K562 (cell line): ENCODE measurements around the gene UROD.

Source experiments
- CEBPB ChIP-seq: fragments of 450-650 bp; IDR thresholded peaks from 2 replicates; pipeline ENCODE4 v1.6.1; 2016; ENCODE audit warnings: missing genetic modification characterization, missing compliant biosample characterization
- CTCF ChIP-seq, 3 experiments: IDR thresholded peaks in 2 of 3; conservative IDR thresholded peaks in 1 of 3; 2 replicates each; pipeline ENCODE4 v1.5.1; 2011 to 2012; ENCODE audit warnings: low read length in 3 of 3, mild to moderate bottlenecking in 3 of 3, control low read depth in 2 of 3, improper control_type of control experiment in 1 of 3, inconsistent platforms in 1 of 3, low read depth in 1 of 3, mixed read lengths in 1 of 3, moderate library complexity in 1 of 3; ENCODE audit not compliant: insufficient read depth in 2 of 3
- ELF4 ChIP-seq: fragments of 450-650 bp; formaldehyde crosslinking; IDR thresholded peaks from 2 replicates; pipeline ENCODE4 v1.4.0; 2022; ENCODE audit warnings: missing genetic modification characterization
- MAX ChIP-seq: sonication (generic); formaldehyde crosslinking; IDR thresholded peaks from 2 replicates; pipeline ENCODE4 v1.9.0; 2022; ENCODE audit warnings: mild to moderate bottlenecking, missing genetic modification reagents
- MAZ ChIP-seq, 2 experiments: fragments of 450-650 bp in 1 of 2; sonication (generic) in 1 of 2; formaldehyde crosslinking; IDR thresholded peaks in 1 of 2; conservative IDR thresholded peaks in 1 of 2; 2 replicates each; pipeline versions ENCODE4 v1.4.0 to v1.5.0; 2020; ENCODE audit warnings: mild to moderate bottlenecking in 1 of 2, missing genetic modification reagents in 1 of 2
- MIER1 ChIP-seq: fragments of 450-650 bp; IDR thresholded peaks from 2 replicates; pipeline ENCODE4 v1.6.1; 2016; ENCODE audit warnings: antibody characterized with exemption, mild to moderate bottlenecking, low read depth
- MLX ChIP-seq, 2 experiments: fragments of 450-650 bp in 1 of 2; sonication (generic) in 1 of 2; formaldehyde crosslinking; conservative IDR thresholded peaks; 2 replicates each; pipeline versions ENCODE4 v1.4.0 to v1.8.1; 2020 to 2022; ENCODE audit warnings: mild to moderate bottlenecking in 1 of 2, missing genetic modification reagents in 1 of 2
- PTRF ChIP-seq: fragments of 450-650 bp; IDR thresholded peaks from 2 replicates; pipeline ENCODE4 v1.6.1; 2016; ENCODE audit warnings: mild to moderate bottlenecking, missing genetic modification characterization, missing compliant biosample characterization
- TCF3 ChIP-seq: sonication (generic); formaldehyde crosslinking; IDR thresholded peaks from 2 replicates; pipeline ENCODE4 v1.4.0; 2020; ENCODE audit warnings: mild to moderate bottlenecking, missing genetic modification reagents
- ZNF239 ChIP-seq: fragments of 250-450 bp; sonication (Bioruptor Pico); IDR thresholded peaks from 2 replicates; pipeline ENCODE4 v1.4.0; 2020; ENCODE audit warnings: mild to moderate bottlenecking
- ZNF263 ChIP-seq: sonication (generic); formaldehyde crosslinking; IDR thresholded peaks from 2 replicates; pipeline ENCODE4 v1.8.0; 2022; ENCODE audit warnings: mild to moderate bottlenecking, missing genetic modification reagents, borderline replicate concordance

DNA sequence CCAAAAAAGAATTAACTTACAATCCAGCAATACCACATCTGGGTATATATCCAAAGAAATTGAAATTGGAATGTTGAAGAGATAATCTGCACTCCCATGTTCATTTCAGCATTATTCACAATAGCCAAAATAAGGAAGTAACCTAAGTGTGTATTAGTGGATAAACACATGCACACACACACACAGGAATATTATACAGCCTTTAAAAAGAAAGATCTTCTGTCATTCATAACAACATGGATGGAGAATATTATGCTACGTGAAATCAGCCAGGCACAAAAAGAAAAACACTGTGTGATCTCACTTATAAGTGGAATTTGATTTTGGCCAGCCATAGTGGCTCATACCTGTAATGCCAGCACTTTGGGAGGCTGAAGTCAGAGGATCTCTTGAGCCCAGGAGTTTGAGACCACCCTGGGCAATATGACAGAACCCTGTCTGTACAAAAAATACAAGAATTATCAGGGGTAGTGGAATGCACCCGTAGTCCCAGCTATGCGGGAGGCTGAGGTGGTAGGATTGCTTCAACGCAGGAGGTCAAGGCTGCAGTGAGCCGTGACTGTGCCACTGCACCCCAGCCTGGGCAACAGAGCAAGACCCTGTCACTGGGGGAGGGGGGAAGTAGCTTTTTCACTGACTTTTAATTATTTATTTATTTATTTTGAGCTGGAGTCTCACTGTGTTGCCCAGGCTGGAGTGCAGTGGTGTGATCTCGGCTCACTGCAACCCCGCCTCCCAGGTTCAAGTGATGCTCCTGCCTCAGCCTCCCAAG lies 16.4 kb upstream of the UROD start:
- no peak for TF ChIP-seq ZNF239 (CRISPR knock-in tag)
- no peak for TF ChIP-seq ZNF263
- no peak for TF ChIP-seq ELF4 (CRISPR knock-in tag)
- TF ChIP-seq MAX (CRISPR knock-in tag) = no peak
- TF ChIP-seq MAZ (CRISPR knock-in tag; conservative IDR thresholded peaks at IDR 0.05 in 1 of 2, IDR thresholded peaks at IDR 0.05 in 1 of 2) = no peak
- TF ChIP-seq PTRF (tag) = no peak
- TF ChIP-seq MLX (CRISPR knock-in tag; conservative IDR thresholded peaks at IDR 0.05) = no peak
- TF ChIP-seq TCF3 (CRISPR knock-in tag) = no peak
- no peak for TF ChIP-seq MIER1
- no peak for TF ChIP-seq CEBPB (tag)
- no peak for TF ChIP-seq CTCF (IDR thresholded peaks at IDR 0.05 in 2 of 3, conservative IDR thresholded peaks at IDR 0.05 in 1 of 3; ENCODE audit: insufficient read depth in 2 of 3, low read depth in 1 of 3, low read length in 3 of 3)
